Stomach (tissue), 4 donors: Measurements from ENCODE around the gene GALNT17.

Source experiments
- CTCF ChIP-seq, 7 experiments: fragments of 450-650 bp in 4 of 7; fragments of 200-600 bp in 3 of 7; sonication (generic) in 3 of 7; IDR thresholded peaks; one replicate each; pipeline ENCODE4 v1.5.1; 2016 to 2019; ENCODE audit warnings: antibody characterized with exemption in 7 of 7, control low read depth in 2 of 7, mild to moderate bottlenecking in 1 of 7
- POLR2AphosphoS5 ChIP-seq, 3 donors: sonication (generic); formaldehyde crosslinking; IDR thresholded peaks; one replicate each; pipeline ENCODE4 v1.6.1; 2016; ENCODE audit warnings: antibody characterized with exemption in 3 of 3

- TF ChIP-seq POLR2AphosphoS5 (IDR thresholded peaks at IDR 0.05) (no peak), CTCF (IDR thresholded peaks at IDR 0.05) (no peak)
Measured at GRCh38 chr7:71388181-71388580, 256.2 kb downstream of the GALNT17 start.
